Measurements from ENCODE around the gene MILR1. TPM values are rescaled to one million over a fixed set of nuclear protein-coding genes. Genes with fewer than 3 reads are reported as not detected.

MILR1 gene
- total and polyA plus RNA-seq, 5 experiments from 2014 or later: not detected

DNA sequence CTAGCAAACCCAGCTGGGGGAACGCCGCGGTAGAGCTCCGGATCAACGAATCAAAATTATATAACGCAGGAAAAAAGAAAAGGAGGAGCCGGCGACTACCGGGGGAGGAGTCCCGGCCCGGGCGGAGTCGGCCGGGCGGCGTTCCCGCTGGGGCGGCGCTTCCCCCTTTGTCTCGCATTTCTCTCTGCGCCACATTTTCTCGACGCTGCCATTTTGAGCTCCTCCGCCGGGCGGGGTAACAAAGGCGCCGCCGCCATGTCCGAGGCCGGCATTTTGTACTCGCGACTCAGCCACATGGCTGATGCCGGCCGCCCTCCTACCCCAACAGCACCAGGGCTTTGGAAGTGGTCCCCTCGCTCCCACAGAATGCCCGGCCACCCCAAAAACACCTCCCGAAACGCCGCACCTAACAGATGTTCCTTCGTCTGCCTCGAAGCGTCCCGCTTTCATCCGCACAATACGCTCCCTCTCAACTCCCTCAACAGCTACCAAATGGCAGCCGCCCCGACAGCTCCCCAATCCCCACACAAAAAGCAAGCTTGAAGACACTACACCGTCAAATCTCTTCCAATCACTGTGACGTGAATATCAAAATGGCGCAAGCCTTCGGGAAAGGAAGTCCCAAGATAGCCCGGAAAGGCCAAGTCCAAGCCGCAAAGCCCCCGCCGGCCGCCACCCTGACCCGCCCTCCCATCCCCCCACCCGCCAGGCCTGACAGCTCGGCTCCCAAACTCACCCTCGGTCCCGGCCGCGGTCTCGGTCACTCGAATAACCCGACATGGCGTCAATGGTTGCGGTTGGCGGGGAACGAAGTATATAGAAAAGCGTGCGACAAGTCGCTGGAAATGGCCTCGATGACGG lies 56.7 kb downstream of the MILR1 start:
- Mint-ChIP-seq H3K27me3 (peaks cover 0 to 6% (median 0%) of the 10 kb centered on the region in 5 donors), H3K4me3 (peak overlapping the region; percentile 98 to 100 (median 100)), H3K27ac (peak overlapping the region; percentile 99 to 100 (median 100)), H3K36me3 (peaks cover 23 to 79% (median 50%) of the 10 kb centered on the region in 3 donors), H3K9me3 (peaks cover 0 to 6% (median 0%) of the 10 kb centered on the region in 9 donors), H3K4me1 (peaks cover 33 to 83% (median 64%) of the 10 kb centered on the region in 4 donors)
- peak; percentile 42 to 45 for ATAC-seq
- POLR2A ChIA-PET: interaction anchor here (0.5 to 4.9 kb wide), 49 partner anchors 8 to 974 kb away, joined by 3 to 233 read pairs (median 4); partner anchors contain the start of genes CCDC47, DDX42, ERN1 and ICAM2
- peak; percentile 75 to 95 (median 90) for DNase-seq

DNA sequence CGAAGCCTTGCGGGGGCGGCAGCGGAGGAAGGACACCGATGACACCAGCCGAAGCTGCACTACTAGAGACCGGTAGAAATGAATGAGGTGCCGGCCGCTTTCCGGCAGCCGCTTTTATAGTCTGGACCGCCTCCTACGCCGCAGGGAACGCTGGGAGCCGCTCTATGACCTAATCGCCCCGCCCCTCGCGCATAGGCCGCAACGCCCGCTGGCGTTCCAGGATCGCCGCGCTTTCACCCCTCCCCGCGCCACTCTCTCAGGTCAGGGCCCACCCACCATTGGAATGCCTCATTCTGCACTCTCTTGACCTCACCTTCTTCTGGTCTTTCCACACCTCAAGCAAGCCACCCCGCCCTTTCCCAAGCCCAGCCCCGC lies 57.3 kb downstream of the MILR1 start, which contains the start of gene DDX5:
DDX5 (minus strand) TSS at position 89 of the 375 bp plus-strand sequence. CDS start 170 bp downstream, outside the sequence.
- H3K9me3 Mint-ChIP-seq: peaks cover 0 to 6% (median 0%) of the 10 kb centered on the region in 9 donors
- H3K27me3 Mint-ChIP-seq: peaks cover 0 to 6% (median 0%) of the 10 kb centered on the region in 5 donors
- DNase-seq: peak; percentile 92 to 99 (median 97)
- H3K27ac Mint-ChIP-seq: peak within 1 kb of the TSS; percentile 99 to 100 (median 100)
- POLR2A ChIA-PET: interaction anchor here (0.6 to 4.9 kb wide), 50 partner anchors 10 to 975 kb away, joined by 3 to 233 read pairs (median 5); partner anchors contain the start of genes CCDC47, DDX42, ERN1 and ICAM2
- ATAC-seq: peak in 1 of 2 donors; percentile 63
- H3K36me3 Mint-ChIP-seq: peaks cover 23 to 79% (median 44%) of the 10 kb centered on the region in 3 donors
- H3K4me1 Mint-ChIP-seq: peaks cover 34 to 82% (median 59%) of the 10 kb centered on the region in 4 donors
- peak within 1 kb of the TSS; percentile 98 to 100 (median 100) for H3K4me3 Mint-ChIP-seq

GRCh38 chr17:64506576-64507412 lies 57.9 kb downstream of the MILR1 start, which contains the start of gene CEP95:
Gene CEP95, plus strand, starts transcription at chr17:64506977. Its CDS starts 121 bp downstream, at chr17:64507098.
- H3K4me3 Mint-ChIP-seq: peak within 1 kb of the TSS; percentile 98 to 100 (median 100)
- H3K27ac Mint-ChIP-seq: peak within 1 kb of the TSS; percentile 99 to 100 (median 100)
- peaks cover 30 to 81% (median 57%) of the 10 kb centered on the region in 4 donors for H3K4me1 Mint-ChIP-seq
- H3K36me3 Mint-ChIP-seq: peaks cover 23 to 79% (median 42%) of the 10 kb centered on the region in 3 donors
- H3K27me3 Mint-ChIP-seq: peaks cover 0 to 6% (median 0%) of the 10 kb centered on the region in 5 donors
- peak; percentile 60 to 70 for ATAC-seq
- H3K9me3 Mint-ChIP-seq: peaks cover 0 to 6% (median 0%) of the 10 kb centered on the region in 9 donors
- DNase-seq: peak; percentile 88 to 99 (median 96)
- POLR2A ChIA-PET: interaction anchor here (0.6 to 4.9 kb wide), 53 partner anchors 9 to 976 kb away, joined by 3 to 233 read pairs (median 5); partner anchors contain the start of genes CCDC47, DDX42, ERN1 and ICAM2

DNA sequence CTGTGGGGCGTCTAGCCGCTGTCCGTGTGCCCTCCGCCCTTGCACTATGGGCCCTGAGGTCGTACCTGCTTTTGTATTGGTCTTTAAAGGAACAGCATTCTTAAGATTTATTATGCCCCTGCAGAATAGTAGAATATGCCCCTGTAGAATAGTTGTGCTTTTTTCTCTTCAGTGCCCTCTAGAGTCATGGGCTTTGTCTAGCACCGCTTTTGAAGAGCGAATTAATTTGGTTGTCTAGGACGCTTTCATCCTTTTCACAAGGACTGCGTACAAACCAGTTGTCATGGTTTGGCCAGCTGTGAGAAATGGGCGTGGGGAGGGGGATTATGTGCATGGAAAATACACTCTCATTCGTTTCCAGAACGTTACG lies 58.5 kb downstream of the MILR1 start:
- ATAC-seq (peak; percentile 40 to 45), DNase-seq (peak in 9 of 10 donors; percentile 17 to 78 (median 51))
- Mint-ChIP-seq H3K4me1 (peaks cover 28 to 78% (median 54%) of the 10 kb centered on the region in 4 donors), H3K4me3 (peak overlapping the region; percentile 98 to 100 (median 100)), H3K27me3 (peaks cover 0 to 6% (median 0%) of the 10 kb centered on the region in 5 donors), H3K27ac (peak overlapping the region; percentile 99 to 100 (median 100)), H3K9me3 (peaks cover 0 to 6% (median 0%) of the 10 kb centered on the region in 9 donors), H3K36me3 (peaks cover 23 to 77% (median 35%) of the 10 kb centered on the region in 3 donors)
- POLR2A ChIA-PET: interaction anchor here (0.6 to 4.9 kb wide), 40 partner anchors 8 to 885 kb away, joined by 3 to 233 read pairs (median 5); partner anchors contain the start of genes ICAM2, LIMD2, LRRC37A3 and MAP3K3

- DNase-seq (no peak), ATAC-seq (no peak)
- peak overlapping the region in 9 of 10 donors; percentile 58 to 100 (median 98) for H3K4me3 Mint-ChIP-seq
- H3K4me1 Mint-ChIP-seq: peaks cover 23 to 74% (median 48%) of the 10 kb centered on the region in 4 donors
- peaks cover 15 to 77% (median 24%) of the 10 kb centered on the region in 3 donors for H3K36me3 Mint-ChIP-seq
- peaks cover 0 to 6% (median 0%) of the 10 kb centered on the region in 9 donors for H3K9me3 Mint-ChIP-seq
- H3K27ac Mint-ChIP-seq: no peak overlapping the region
- POLR2A ChIA-PET: interaction anchor here (2.2 kb wide), 1 partner anchor 12 kb away, joined by 8 read pairs; the partner anchor contains the start of gene POLG2
- peaks cover 0 to 6% (median 0%) of the 10 kb centered on the region in 5 donors for H3K27me3 Mint-ChIP-seq
Measured at GRCh38 chr17:64508683-64509082, 59.8 kb downstream of the MILR1 start.

DNA sequence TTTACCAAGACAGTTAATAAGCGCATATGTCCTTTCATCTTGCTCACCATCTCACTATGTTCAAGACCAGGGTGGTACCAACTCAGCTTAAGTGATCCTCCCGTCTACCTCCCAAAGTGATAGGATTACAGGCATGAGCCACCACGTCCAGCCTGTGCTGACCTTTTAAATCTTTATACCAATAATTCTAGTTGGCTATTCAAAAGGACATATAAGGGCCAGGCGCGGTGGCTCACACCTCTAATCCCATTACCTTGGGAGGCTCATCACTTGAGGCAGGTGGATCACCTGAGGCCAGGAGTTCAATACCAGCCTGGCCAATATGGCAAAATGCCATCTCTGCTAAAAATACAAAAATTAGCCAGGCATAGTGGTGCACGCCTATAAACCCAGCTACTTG lies 60.3 kb downstream of the MILR1 start:
- peaks cover 0 to 6% (median 0%) of the 10 kb centered on the region in 9 donors for H3K9me3 Mint-ChIP-seq
- no peak overlapping the region for H3K27ac Mint-ChIP-seq
- POLR2A ChIA-PET: interaction anchor here (2.2 kb wide), 1 partner anchor 13 kb away, joined by 8 read pairs; the partner anchor contains the start of gene POLG2
- H3K4me1 Mint-ChIP-seq: peaks cover 23 to 69% (median 44%) of the 10 kb centered on the region in 4 donors
- H3K36me3 Mint-ChIP-seq: peaks cover 15 to 77% (median 21%) of the 10 kb centered on the region in 3 donors
- DNase-seq (no peak), ATAC-seq (no peak)
- H3K4me3 Mint-ChIP-seq: peak overlapping the region in 8 of 10 donors; percentile 28 to 100 (median 42)
- peaks cover 0 to 6% (median 0%) of the 10 kb centered on the region in 5 donors for H3K27me3 Mint-ChIP-seq

GRCh38 chr17:64515419-64515818 lies 66.5 kb downstream of the MILR1 start:
- peak overlapping the region in 4 of 10 donors; percentile 3 to 25 (median 20) for H3K27ac Mint-ChIP-seq
- POLR2A ChIA-PET: interaction anchor here (1.1 to 1.8 kb wide), 2 partner anchors 9 to 10 kb away, joined by 4 to 10 read pairs; partner anchors contain the start of genes CEP95 and DDX5
- no peak for ATAC-seq
- no peak for DNase-seq
- no peak overlapping the region for H3K4me3 Mint-ChIP-seq
- no peaks in the 10 kb centered on the region for H3K9me3 Mint-ChIP-seq
- peaks cover 0 to 97% (median 8%) of the 10 kb centered on the region in 3 donors for H3K36me3 Mint-ChIP-seq
- peaks cover 19 to 41% (median 26%) of the 10 kb centered on the region in 4 donors for H3K4me1 Mint-ChIP-seq
- H3K27me3 Mint-ChIP-seq: no peaks in the 10 kb centered on the region

DNA sequence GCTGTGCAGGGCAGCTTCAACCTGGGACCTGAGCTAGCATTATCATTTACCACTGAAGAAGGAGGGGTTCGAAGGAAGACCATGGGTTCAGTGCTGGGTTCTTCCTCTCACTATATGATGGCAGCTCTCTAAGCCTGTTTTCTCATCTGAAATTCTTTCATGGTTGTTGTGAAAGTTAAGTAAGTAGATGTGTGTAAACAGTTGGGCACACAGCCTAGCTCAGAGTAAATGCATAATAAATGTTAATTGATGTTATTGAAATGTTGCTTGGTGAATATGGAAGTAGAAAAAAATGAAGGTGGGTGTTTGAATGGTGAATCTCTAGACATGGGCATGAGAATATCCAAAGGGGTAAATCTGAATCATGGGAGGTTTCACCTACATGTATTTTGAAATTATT lies 66.9 kb downstream of the MILR1 start:
- ATAC-seq (no peak), DNase-seq (no peak)
- Mint-ChIP-seq H3K36me3 (peaks cover 0 to 94% (median 8%) of the 10 kb centered on the region in 3 donors), H3K27me3 (no peaks in the 10 kb centered on the region), H3K4me3 (no peak overlapping the region), H3K27ac (peak overlapping the region in 2 of 10 donors; percentile 17 to 27), H3K4me1 (peaks cover 16 to 37% (median 25%) of the 10 kb centered on the region in 4 donors), H3K9me3 (no peaks in the 10 kb centered on the region)
- POLR2A ChIA-PET: interaction anchor here (1.1 to 1.8 kb wide), 2 partner anchors 9 to 11 kb away, joined by 4 to 10 read pairs; partner anchors contain the start of genes CEP95 and DDX5

Small RNAs within 50 kb of the gene (microRNA-seq; reads per million reads assigned to microRNA genes)
- gene MIR1273E (ENCODE audit: borderline microRNAs expressed): not detected
- gene MIR3064 (ENCODE audit: borderline microRNAs expressed): 8.2 reads per million, percentile 24 among the genes with 10 or more reads in this experiment
- gene MIR5047 (ENCODE audit: borderline microRNAs expressed): not detected

Other genes starting within 250 kb of the MILR1 start
- gene TEX2, start 185.9 kb upstream of the MILR1 start, total RNA-seq: 10 to 100 TPM; 12.9 to 14.0 TPM
- gene TEX2, start 185.9 kb upstream of the MILR1 start, polyA plus RNA-seq: 1 to 10 TPM; 5.2 to 7.3 (median 6.3) TPM
- gene PECAM1, start 58.3 kb upstream of the MILR1 start, total RNA-seq: 100 to 1,000 TPM; 172 to 177 TPM
- 100 to 1,000 TPM; 168 to 264 (median 187) TPM for gene PECAM1, start 58.3 kb upstream of the MILR1 start, polyA plus RNA-seq
- 10 to 100 TPM; 72.3 to 76.0 TPM for gene POLG2, start 47.9 kb downstream of the MILR1 start, total RNA-seq
- gene POLG2, start 47.9 kb downstream of the MILR1 start, polyA plus RNA-seq: 1 to 10 TPM; 6.4 to 8.6 (median 7.1) TPM
- gene DDX5, start 57.2 kb downstream of the MILR1 start, total RNA-seq: 1,000 to 10,000 TPM; 2,287 to 2,312 TPM
- gene DDX5, start 57.2 kb downstream of the MILR1 start, polyA plus RNA-seq: 1,000 to 10,000 TPM; 1,055 to 1,400 (median 1,067) TPM
- gene CEP95, start 57.9 kb downstream of the MILR1 start, total RNA-seq: 100 to 1,000 TPM; 143 to 153 TPM
- 10 to 100 TPM in 1 of 3 donors, 1 to 10 TPM in 2; 8.6 to 20.1 (median 9.0) TPM for gene CEP95, start 57.9 kb downstream of the MILR1 start, polyA plus RNA-seq
- gene SMURF2, start 213.2 kb downstream of the MILR1 start, total RNA-seq: 10 to 100 TPM; 38.9 to 40.1 TPM
- 10 to 100 TPM in 1 of 3 donors, 1 to 10 TPM in 2; 6.1 to 11.0 (median 8.0) TPM for gene SMURF2, start 213.2 kb downstream of the MILR1 start, polyA plus RNA-seq

Measured in naive thymus-derived CD8-positive, alpha-beta T cell (primary cell).